ENCODE results near the gene BCL7A.
"Not testable (repeated sequence)": the region's sequence is repeated elsewhere in the genome, so short reads cannot be mapped to it uniquely, and the experiment has no call there.

The BCL7A gene

GRCh38 chr12:122021822-122022392 lies at the start of gene BCL7A:
Gene BCL7A (plus strand): TSS chr12:122021884. CDS start chr12:122022092, 208 bp downstream.
- DNase-seq = no peak

- no peak for DNase-seq
These were observed 47.4 kb upstream of the BCL7A start for GRCh38 chr12:121974026-121974985.

- DNase-seq = no peak
These were observed 46.7 kb upstream of the BCL7A start for GRCh38 chr12:121975021-121975420.

- no peak for DNase-seq
These were observed 44.7 kb upstream of the BCL7A start for GRCh38 chr12:121976950-121977349.

GRCh38 chr12:121980191-121980891 lies 41.3 kb upstream of the BCL7A start:
- no peak for DNase-seq

DNA sequence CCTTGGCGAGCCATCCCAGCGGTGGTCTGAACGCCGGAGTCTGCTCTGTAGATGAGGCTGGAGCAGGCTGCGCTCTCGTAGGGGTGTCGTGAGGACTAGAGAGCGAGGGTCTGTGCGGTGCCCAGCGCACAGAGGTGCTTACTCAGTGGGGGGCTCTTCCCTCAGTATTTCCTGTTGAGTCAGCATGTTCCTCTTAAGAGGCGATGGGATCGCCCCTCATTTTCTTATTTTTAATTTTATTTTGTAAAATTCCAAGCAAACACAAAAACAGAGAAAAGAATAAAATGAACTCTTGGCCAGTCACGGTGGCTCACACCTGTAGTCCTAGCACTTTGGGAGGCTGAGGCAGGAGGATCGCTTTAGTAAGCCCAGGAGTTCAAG lies 40.8 kb upstream of the BCL7A start:
- DNase-seq = no peak

DNA sequence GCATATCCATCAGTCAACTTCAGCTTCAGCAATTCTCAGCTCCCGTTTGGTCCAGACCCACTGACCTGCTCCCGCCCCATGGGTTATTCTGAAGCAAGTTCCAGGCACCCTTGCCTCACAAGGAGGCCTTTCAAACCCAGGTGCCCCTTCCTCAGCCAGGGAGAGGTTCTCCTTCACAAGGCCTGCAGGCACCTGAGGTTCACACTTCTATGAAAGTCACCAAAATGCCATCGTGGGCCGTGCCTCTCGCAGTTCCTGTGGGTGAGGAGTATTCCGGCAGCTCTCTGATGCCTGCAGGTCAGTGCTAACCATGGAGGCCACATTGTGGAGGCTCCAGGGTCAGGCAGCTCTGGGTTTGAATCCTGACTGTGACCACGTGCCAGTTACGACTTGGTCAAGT lies 40.2 kb upstream of the BCL7A start:
- no peak for DNase-seq

DNA sequence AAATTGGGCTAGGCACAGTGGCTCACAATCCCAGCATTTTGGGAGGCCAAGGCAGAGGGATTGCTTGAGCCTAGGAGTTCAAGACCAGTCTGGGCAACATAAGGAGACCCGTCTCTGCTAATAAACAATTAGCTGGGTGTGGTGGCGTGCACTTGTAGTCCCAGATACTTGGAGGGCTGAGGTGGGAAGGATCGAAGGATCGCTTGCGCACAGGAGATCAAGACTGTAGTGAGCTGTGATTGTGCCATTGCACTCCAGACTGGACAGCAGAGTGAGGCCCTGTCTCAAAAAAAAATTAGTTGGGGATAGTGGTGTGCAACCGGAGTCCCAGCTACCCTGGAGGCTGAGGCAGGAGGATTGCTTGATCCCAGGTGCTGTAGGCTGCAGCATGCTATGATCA lies 38.7 kb upstream of the BCL7A start:
- DNase-seq = no peak

- no peak for DNase-seq
These were observed 38.0 kb upstream of the BCL7A start for GRCh38 chr12:121983536-121984210.

DNA sequence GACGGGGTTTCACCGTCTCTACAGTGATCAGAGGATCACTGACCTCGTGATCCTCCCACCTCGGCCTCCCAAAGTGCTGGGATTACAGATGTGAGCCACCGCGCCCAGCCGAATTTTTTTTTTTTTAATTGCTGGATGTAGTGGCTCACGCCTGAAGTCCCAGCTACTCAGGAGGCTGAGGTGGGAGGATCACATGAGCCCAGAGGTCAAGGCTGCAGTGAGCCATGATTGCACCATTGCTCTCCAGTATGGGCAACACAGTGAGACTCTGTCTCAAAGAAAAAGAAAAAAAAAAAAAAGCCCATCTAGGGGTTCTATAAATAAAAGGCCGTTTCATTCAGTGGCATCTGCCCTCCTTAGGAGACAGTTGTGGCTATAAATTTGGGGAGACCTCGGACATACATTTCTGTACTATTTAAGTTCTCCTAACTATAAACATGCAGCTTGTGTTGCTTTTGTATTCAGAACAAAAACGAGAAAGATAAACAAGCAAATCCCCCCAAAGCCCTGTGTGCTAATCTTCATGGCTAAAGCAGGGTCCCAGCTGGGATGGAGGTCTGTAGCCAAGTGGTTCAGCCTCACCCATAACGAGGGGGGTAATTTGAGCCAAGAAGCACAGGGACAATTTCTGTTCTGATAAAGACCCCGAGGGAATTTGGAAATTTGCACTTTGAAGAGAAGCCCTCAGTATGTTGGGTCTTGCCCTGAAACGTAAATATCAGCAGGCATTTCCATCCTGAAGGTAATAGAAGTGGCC lies 35.0 kb upstream of the BCL7A start:
- DNase-seq = no peak

DNA sequence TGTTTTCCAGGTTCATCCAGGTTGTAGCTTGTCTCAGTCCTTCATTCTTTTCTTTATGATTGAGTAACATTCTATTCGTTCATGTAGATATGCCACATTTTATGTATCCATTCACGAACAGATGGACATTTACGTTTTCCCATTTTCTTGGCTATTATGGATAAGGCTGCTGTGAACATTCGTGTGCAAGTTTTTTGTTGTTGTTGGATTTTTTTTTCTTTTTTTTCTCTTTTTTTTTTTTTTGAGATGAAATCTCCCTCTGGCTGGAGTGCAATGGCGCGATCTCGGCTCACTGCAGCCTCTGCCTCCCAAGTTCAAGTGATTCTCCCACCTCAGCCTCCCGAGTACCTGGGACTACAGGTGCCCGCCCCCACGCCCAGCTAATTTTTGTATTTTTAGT lies 33.2 kb upstream of the BCL7A start:
- not testable (repeated sequence) for DNase-seq

DNA sequence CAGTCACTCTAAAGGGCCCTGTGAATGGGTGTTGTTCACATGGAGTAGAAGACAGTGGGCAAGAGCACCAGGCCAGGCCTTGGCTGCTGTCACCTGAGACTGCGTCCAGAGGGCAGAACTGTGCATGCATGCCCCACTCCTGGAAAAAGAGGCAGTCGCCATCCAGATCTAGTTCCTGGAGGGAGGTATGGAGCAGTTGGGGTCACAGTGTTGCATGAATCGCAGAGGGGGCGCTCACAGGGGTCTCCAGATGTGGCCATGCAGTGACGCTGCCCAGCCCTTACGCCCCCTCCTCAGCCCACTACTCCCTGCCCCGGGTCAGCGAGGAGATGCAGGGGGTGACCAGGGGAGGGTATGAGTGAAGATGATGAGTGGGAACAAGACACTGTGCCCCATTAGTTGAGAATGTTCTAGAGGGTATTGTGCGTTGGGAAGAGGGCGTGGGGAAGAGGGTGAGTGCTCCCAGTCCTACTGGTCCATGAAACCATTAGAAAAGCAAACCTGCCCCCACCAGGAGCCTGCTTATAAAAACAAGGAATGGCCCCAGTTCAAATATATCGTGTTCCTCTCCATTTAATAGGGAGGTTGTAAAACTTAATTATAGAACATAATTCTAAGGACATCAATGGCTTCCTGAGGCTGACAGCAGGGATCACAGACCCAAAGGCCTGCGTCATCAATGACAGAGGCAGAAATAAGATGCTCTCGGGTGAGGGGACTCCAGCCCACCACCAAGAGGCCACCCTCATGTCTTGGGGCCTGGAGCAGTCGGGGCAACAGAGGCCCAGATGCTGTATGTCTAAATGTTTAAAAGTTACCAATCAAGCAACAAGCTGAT lies 32.2 kb upstream of the BCL7A start:
- peak; percentile 47 for DNase-seq

GRCh38 chr12:121990114-121990647 lies 31.5 kb upstream of the BCL7A start:
- DNase-seq = no peak

- no peak for DNase-seq
These were observed 30.7 kb upstream of the BCL7A start for GRCh38 chr12:121990692-121991603.

DNA sequence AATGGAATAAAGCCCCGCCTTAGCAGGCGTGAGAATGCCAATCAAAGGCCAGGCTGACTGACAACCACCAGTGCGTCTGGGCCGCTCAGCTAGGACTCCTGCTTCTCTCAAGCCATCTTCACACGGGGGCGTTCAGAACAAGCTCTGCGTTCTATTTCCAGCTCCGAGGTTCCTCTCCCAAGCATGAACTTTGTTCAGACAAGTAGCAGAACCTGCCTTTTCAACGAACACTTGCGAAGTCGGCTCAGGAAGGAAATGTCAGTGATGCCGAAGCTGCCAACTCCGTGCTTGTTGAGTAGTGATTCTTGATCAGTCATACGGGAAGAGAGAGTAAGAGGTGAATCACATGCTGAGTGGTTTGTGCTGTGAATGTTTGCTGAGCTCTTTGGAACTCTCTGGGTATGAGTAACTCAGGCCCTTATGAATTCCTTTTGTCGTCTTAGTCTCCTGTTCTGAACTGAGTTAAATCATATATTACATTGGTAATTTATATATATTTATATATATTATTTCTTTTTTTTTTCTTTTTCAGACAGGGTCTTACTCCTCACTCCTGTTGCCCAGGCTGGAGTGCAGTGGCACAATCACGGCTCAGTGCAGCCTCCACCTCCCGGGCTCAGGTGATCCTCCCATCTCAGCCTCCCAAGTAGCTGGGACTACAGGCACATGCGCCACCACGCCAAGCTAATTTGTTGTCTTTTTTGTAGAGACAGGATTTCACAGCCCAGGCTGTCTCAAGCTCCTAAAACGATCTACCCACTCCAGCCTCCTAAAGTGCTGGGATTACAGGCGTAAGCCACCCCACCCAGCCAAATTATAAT lies 29.4 kb upstream of the BCL7A start:
- no peak for DNase-seq

GRCh38 chr12:121996050-121996944 lies 25.4 kb upstream of the BCL7A start:
- DNase-seq = no peak

DNA sequence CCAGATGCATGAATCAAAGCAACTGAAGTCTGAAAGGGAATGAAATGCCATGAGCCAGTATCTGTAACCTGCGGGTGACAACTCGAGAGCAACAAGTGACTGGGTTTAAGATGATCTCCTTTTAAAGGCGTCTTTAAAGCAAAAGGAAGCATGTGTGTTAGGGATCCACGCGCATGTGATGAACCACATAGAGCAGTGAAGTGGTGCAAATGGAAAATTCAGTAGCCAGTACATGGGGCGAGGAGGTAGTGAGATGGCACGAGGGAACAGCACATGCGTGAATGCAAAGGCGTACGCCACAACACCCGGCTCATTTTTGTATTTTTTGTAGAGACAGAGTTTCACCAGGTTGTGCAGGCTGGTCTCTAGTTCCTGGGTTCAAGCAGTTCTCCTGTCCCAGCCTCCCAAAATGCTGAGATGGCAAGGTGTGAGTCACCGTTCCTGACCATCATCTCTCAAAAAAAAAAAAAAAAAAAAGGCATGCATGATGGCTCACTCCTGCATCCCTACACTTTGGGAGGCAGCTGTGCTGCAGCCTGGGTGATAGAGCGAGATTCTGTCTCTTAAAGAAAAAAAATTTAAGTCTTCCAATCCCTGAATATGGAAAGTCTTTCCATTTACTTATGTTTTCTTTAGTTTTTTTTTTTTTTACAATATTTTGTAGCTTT lies 24.6 kb upstream of the BCL7A start:
- DNase-seq = no peak

Measured in NCI-H1417 treated with DMSO at 0.1 percent for 48 hours (cell line).